H9 (cell line): ENCODE data around the gene DXO. TPM values are rescaled to one million over a fixed set of nuclear protein-coding genes. Genes with fewer than 3 reads are reported as not detected.
"Not testable (repeated sequence)": the region's sequence is repeated elsewhere in the genome, so short reads cannot be mapped to it uniquely, and the experiment has no call there.

Source experiments
- DNase-seq: peaks from one replicate; pipeline ENCODE4 v3.0.0-alpha.2; 2017
- H2AFZ ChIP-seq: one replicate; pipeline ENCODE4 v1.6.1; 2013; ENCODE audit warnings: mild to moderate bottlenecking, low read length, control low read depth, moderate library complexity
- H2AK5ac ChIP-seq: 2 replicates; pipeline ENCODE4 v1.6.1; 2013; ENCODE audit warnings: low read length, control low read depth, mixed read lengths; ENCODE audit not compliant: insufficient read length
- H2BK120ac ChIP-seq: one replicate; pipeline ENCODE4 v1.6.1; 2013; ENCODE audit warnings: low read depth, mild to moderate bottlenecking, low read length, control low read depth, inconsistent platforms; ENCODE audit not compliant: poor library complexity, severe bottlenecking
- H2BK12ac ChIP-seq: 2 replicates; pipeline ENCODE4 v1.6.1; 2013; ENCODE audit warnings: low read length, control low read depth, mixed read lengths, low read depth; ENCODE audit not compliant: insufficient read length
- H2BK15ac ChIP-seq: 2 replicates; pipeline ENCODE4 v1.6.1; 2013; ENCODE audit warnings: low read depth, low read length, control low read depth
- H2BK20ac ChIP-seq: one replicate; pipeline ENCODE4 v1.6.1; 2013; ENCODE audit warnings: low read depth, mild to moderate bottlenecking, low read length, control low read depth, inconsistent platforms; ENCODE audit not compliant: poor library complexity, severe bottlenecking
- H2BK5ac ChIP-seq: 2 replicates; pipeline ENCODE4 v1.6.1; 2013; ENCODE audit warnings: low read length, control low read depth, mixed read lengths; ENCODE audit not compliant: insufficient read length
- H3K14ac ChIP-seq: 2 replicates; pipeline ENCODE4 v1.6.1; 2013; ENCODE audit warnings: low read length, control low read depth; ENCODE audit not compliant: insufficient read depth
- H3K18ac ChIP-seq: 2 replicates; pipeline ENCODE4 v1.6.1; 2013; ENCODE audit warnings: low read depth, mild to moderate bottlenecking, mixed read lengths, low read length, control low read depth; ENCODE audit not compliant: insufficient read length
- H3K23ac ChIP-seq: 2 replicates; pipeline ENCODE4 v1.6.1; 2013; ENCODE audit warnings: low read length, control low read depth, mixed read lengths, low read depth; ENCODE audit not compliant: insufficient read length
- H3K23me2 ChIP-seq: 2 replicates; pipeline ENCODE4 v1.6.1; 2013; ENCODE audit warnings: low read depth, mild to moderate bottlenecking, mixed read lengths, low read length, control low read depth; ENCODE audit not compliant: insufficient read length, poor library complexity, severe bottlenecking
- H3K27ac ChIP-seq: 2 replicates; pipeline ENCODE4 v1.5.1; 2013; ENCODE audit warnings: low read length, control low read depth, mixed read lengths, low read depth; ENCODE audit not compliant: insufficient read length
- H3K27me3 ChIP-seq: 2 replicates; pipeline ENCODE4 v1.6.1; 2013; ENCODE audit warnings: low read length, control low read depth, inconsistent platforms; ENCODE audit not compliant: insufficient read depth
- H3K4ac ChIP-seq: 2 replicates; pipeline ENCODE4 v1.6.1; 2013; ENCODE audit warnings: low read depth, mild to moderate bottlenecking, control low read depth, inconsistent platforms, low read length, moderate library complexity
- H3K4me1 ChIP-seq: 2 replicates; pipeline ENCODE4 v1.6.1; 2013; ENCODE audit warnings: low read length, control low read depth, inconsistent platforms; ENCODE audit not compliant: insufficient read depth
- H3K4me2 ChIP-seq: 2 replicates; pipeline ENCODE4 v1.6.1; 2013; ENCODE audit warnings: low read length, control low read depth, mixed read lengths; ENCODE audit not compliant: insufficient read length, insufficient read depth
- H3K56ac ChIP-seq: 2 replicates; pipeline ENCODE4 v1.6.1; 2013; ENCODE audit warnings: low read depth, mild to moderate bottlenecking, mixed read lengths, low read length, control low read depth; ENCODE audit not compliant: insufficient read length
- H3K79me1 ChIP-seq: 2 replicates; pipeline ENCODE4 v1.6.1; 2013; ENCODE audit warnings: low read depth, mild to moderate bottlenecking, moderate library complexity, low read length, control low read depth, inconsistent platforms; ENCODE audit not compliant: insufficient read depth, poor library complexity, severe bottlenecking
- H3K79me2 ChIP-seq: 2 replicates; pipeline ENCODE4 v1.6.1; 2013; ENCODE audit warnings: low read length, control low read depth, inconsistent platforms; ENCODE audit not compliant: insufficient read depth
- H3K9ac ChIP-seq: 2 replicates; pipeline ENCODE4 v1.6.1; 2013; ENCODE audit warnings: low read length, control low read depth, mixed read lengths; ENCODE audit not compliant: insufficient read length; ENCODE audit errors: extremely low read depth
- H3K9me3 ChIP-seq: one replicate; pipeline ENCODE4 v1.6.1; 2013; ENCODE audit warnings: low read depth, low read length, inconsistent platforms; ENCODE audit not compliant: control insufficient read depth
- H3T11ph ChIP-seq: one replicate; pipeline ENCODE4 v1.6.1; 2013; ENCODE audit warnings: mild to moderate bottlenecking, low read length, control low read depth, inconsistent platforms
- H4K20me1 ChIP-seq: one replicate; pipeline ENCODE4 v1.6.1; 2013; ENCODE audit not compliant: control insufficient read depth, insufficient read length, insufficient read depth
- H4K5ac ChIP-seq: 2 replicates; pipeline ENCODE4 v1.6.1; 2013; ENCODE audit warnings: low read depth, mild to moderate bottlenecking, mixed read lengths, low read length, control low read depth; ENCODE audit not compliant: insufficient read length
- H4K8ac ChIP-seq: replicated peaks from 2 replicates; pipeline ENCODE4 v1.6.1; 2013; ENCODE audit warnings: low read length, control low read depth, mixed read lengths, low read depth; ENCODE audit not compliant: insufficient read length
- H4K91ac ChIP-seq: 2 replicates; pipeline ENCODE4 v1.6.1; 2013; ENCODE audit warnings: low read depth, mild to moderate bottlenecking, moderate library complexity, mixed read lengths, low read length, control low read depth; ENCODE audit not compliant: insufficient read length
- H3K27ac Mint-ChIP-seq, 3 experiments: 2 replicates in 2 of 3; 3 replicates in 1 of 3; pipeline ENCODE4 v1.8.0; 2020 to 2021; ENCODE audit warnings: mixed read lengths in 3 of 3, mild to moderate bottlenecking in 1 of 3, moderate library complexity in 1 of 3
- H3K27me3 Mint-ChIP-seq: 2 replicates; pipeline ENCODE4 v1.8.0; 2021; ENCODE audit warnings: low read depth, mild to moderate bottlenecking, moderate library complexity, mixed read lengths
- H3K36me3 Mint-ChIP-seq, 3 experiments: 2 replicates in 2 of 3; 3 replicates in 1 of 3; pipeline ENCODE4 v1.8.0; 2020 to 2021; ENCODE audit warnings: low read depth in 3 of 3, mixed read lengths in 3 of 3; ENCODE audit not compliant: insufficient read depth in 1 of 3
- H3K4me1 Mint-ChIP-seq, 2 experiments: 2 replicates each; pipeline ENCODE4 v1.8.0; 2020; ENCODE audit warnings: mixed read lengths in 2 of 2
- H3K4me3 Mint-ChIP-seq, 2 experiments: 2 replicates in 1 of 2; 3 replicates in 1 of 2; pipeline ENCODE4 v1.8.0; 2020 to 2021; ENCODE audit warnings: mild to moderate bottlenecking in 2 of 2, mixed read lengths in 2 of 2, moderate library complexity in 1 of 2
- H3K9me3 Mint-ChIP-seq, 2 experiments: 2 replicates in 1 of 2; 3 replicates in 1 of 2; pipeline ENCODE4 v1.8.0; 2020; ENCODE audit warnings: mild to moderate bottlenecking in 2 of 2, mixed read lengths in 2 of 2, moderate library complexity in 1 of 2
- WGBS: extraction: QIAGEN DNeasy Blood & Tissue Kit; methylation state at CpG from one replicate; pipeline ENCODE4 v1.1.7; 2013; ENCODE audit warnings: missing lambda C conversion rate, low lambda C conversion rate, mixed read lengths; ENCODE audit not compliant: insufficient read length; ENCODE audit errors: extremely low coverage; 5-methylcytosine and 5-hydroxymethylcytosine counted together
- total RNA-seq: library from RNA; stranded (reverse); gene quantifications from 2 replicates; pipeline ENCODE4 v1.2.1, GENCODE V29; 2021

DXO gene
- total RNA-seq, 1 experiment from 2014 or later, result 21.6 TPM

GRCh38 chr6:32005538-32005880 lies 33.6 kb upstream of the DXO start:
- H3K27ac Mint-ChIP-seq, DNase-seq, H3K14ac ChIP-seq, H2BK5ac ChIP-seq, H3K23ac ChIP-seq, H2BK15ac ChIP-seq, H3K27me3 ChIP-seq, H3K9ac ChIP-seq, H3K4me3 Mint-ChIP-seq, H2BK12ac ChIP-seq, H2BK20ac ChIP-seq, H4K8ac ChIP-seq, H3K9me3 ChIP-seq, H3K18ac ChIP-seq, H3K79me1 ChIP-seq, H2AFZ ChIP-seq, H4K91ac ChIP-seq, H3K9me3 Mint-ChIP-seq, H4K20me1 ChIP-seq, H3K4me1 ChIP-seq, H4K5ac ChIP-seq, H3K56ac ChIP-seq, H3K4me2 ChIP-seq, H2BK120ac ChIP-seq, H3K27me3 Mint-ChIP-seq, H3K36me3 Mint-ChIP-seq, H2AK5ac ChIP-seq, H3K79me2 ChIP-seq, H3K23me2 ChIP-seq, H3T11ph ChIP-seq, H3K4me1 Mint-ChIP-seq, H3K4ac ChIP-seq, H3K27ac ChIP-seq: not testable (repeated sequence)
- no CpG with 5 or more reads among the region's 9 CpGs for WGBS

GRCh38 chr6:32004864-32005537 lies 33.1 kb upstream of the DXO start:
- not testable (repeated sequence) for H3K4me3 Mint-ChIP-seq, DNase-seq, H3K4me1 Mint-ChIP-seq, H2BK5ac ChIP-seq, H3K79me1 ChIP-seq, H2BK15ac ChIP-seq, H3T11ph ChIP-seq, H2BK120ac ChIP-seq, H3K56ac ChIP-seq, H2BK20ac ChIP-seq, H3K9me3 ChIP-seq, H4K5ac ChIP-seq, H3K9ac ChIP-seq, H3K27me3 Mint-ChIP-seq, H3K9me3 Mint-ChIP-seq, H3K27ac ChIP-seq, H4K20me1 ChIP-seq, H2AK5ac ChIP-seq, H3K4ac ChIP-seq, H3K18ac ChIP-seq, H3K4me1 ChIP-seq, H3K14ac ChIP-seq, H3K36me3 Mint-ChIP-seq, H2BK12ac ChIP-seq, H3K27me3 ChIP-seq, H4K8ac ChIP-seq, H3K27ac Mint-ChIP-seq, H3K79me2 ChIP-seq, H2AFZ ChIP-seq, H3K23ac ChIP-seq, H3K23me2 ChIP-seq, H4K91ac ChIP-seq, H3K4me2 ChIP-seq
- no CpG with 5 or more reads among the region's 13 CpGs for WGBS
